A673 (cell line): ENCODE data around the gene CD164.

Source experiments
- EZH2 ChIP-seq: fragments of 200-600 bp; sonication (generic); IDR thresholded peaks from 2 replicates; pipeline ENCODE4 v1.6.1; 2017; ENCODE audit warnings: borderline replicate concordance, low read depth, mild to moderate bottlenecking, mixed read lengths, antibody characterized with exemption, low read length; ENCODE audit not compliant: poor library complexity, severe bottlenecking
- TF ChIP-seq, protein P1 (sequence below): fragments of 300-800, 200-600 bp; sonication (generic); conservative IDR thresholded peaks from 2 replicates; pipeline ENCODE4 v1.5.1; 2017; ENCODE audit warnings: low read depth, mild to moderate bottlenecking, antibody characterized with exemption, low read length, moderate library complexity, mixed read lengths

DNA sequence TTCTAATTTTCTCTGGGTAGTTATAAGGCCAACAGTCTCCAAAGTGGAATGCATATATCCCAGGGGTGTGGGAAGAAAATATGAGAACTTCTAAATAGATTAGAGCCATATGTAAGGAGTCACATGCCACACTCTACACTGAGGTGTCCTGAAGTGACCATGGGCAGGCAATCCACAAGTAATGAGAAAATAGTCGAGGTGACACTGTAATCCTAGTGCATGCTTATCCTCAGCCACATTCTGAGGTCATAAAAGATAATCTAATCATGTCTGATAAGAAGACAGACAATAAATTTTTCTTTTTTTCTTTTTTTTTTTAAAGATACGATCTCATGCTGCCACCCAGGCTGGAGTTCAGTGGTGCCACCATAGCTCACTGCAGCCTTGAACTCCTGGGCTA, 62.2 kb downstream of the CD164 start:
- TF ChIP-seq, protein P1, sequence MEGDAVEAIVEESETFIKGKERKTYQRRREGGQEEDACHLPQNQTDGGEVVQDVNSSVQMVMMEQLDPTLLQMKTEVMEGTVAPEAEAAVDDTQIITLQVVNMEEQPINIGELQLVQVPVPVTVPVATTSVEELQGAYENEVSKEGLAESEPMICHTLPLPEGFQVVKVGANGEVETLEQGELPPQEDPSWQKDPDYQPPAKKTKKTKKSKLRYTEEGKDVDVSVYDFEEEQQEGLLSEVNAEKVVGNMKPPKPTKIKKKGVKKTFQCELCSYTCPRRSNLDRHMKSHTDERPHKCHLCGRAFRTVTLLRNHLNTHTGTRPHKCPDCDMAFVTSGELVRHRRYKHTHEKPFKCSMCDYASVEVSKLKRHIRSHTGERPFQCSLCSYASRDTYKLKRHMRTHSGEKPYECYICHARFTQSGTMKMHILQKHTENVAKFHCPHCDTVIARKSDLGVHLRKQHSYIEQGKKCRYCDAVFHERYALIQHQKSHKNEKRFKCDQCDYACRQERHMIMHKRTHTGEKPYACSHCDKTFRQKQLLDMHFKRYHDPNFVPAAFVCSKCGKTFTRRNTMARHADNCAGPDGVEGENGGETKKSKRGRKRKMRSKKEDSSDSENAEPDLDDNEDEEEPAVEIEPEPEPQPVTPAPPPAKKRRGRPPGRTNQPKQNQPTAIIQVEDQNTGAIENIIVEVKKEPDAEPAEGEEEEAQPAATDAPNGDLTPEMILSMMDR: no peak
- TF ChIP-seq EZH2: no peak
